Smooth muscle cell (in vitro differentiated cells): Measurements from ENCODE around the gene FAM209A. TPM values are rescaled to one million over a fixed set of nuclear protein-coding genes. Genes with fewer than 3 reads are reported as not detected.

Source experiments
- DNase-seq: peaks from one replicate; lab custom pipeline; 2025; ENCODE audit not compliant: unreplicated experiment; lab: John Stamatoyannopoulos, UW
- H2AFZ ChIP-seq: fragments of 200-600 bp; sonication (generic); 2 replicates; pipeline ENCODE4 v1.6.0; 2016; ENCODE audit warnings: antibody characterized with exemption, low read depth, mild to moderate bottlenecking
- H3F3A ChIP-seq: fragments of 200-600 bp; sonication (generic); 2 replicates; pipeline ENCODE4 v1.6.0; 2017; ENCODE audit warnings: antibody characterized with exemption, low read depth
- H3K27ac ChIP-seq: fragments of 200-600 bp; sonication (generic); 2 replicates; pipeline ENCODE4 v1.5.1; 2016; ENCODE audit warnings: low read depth, mild to moderate bottlenecking
- H3K27me3 ChIP-seq: fragments of 200-600 bp; sonication (generic); 2 replicates; pipeline ENCODE4 v1.6.1; 2016; ENCODE audit warnings: low read depth, mild to moderate bottlenecking
- H3K36me3 ChIP-seq: fragments of 200-600 bp; sonication (generic); 2 replicates; pipeline ENCODE4 v1.5.1; 2016; ENCODE audit warnings: low read depth
- H3K4me1 ChIP-seq: fragments of 200-600 bp; sonication (generic); 2 replicates; pipeline ENCODE4 v1.5.1; 2016; ENCODE audit warnings: low read depth
- H3K4me2 ChIP-seq: fragments of 200-600 bp; sonication (generic); 2 replicates; pipeline ENCODE4 v1.6.0; 2016; ENCODE audit warnings: mild to moderate bottlenecking
- H3K4me3 ChIP-seq: fragments of 200-600 bp; sonication (generic); 2 replicates; pipeline ENCODE4 v1.5.1; 2016; ENCODE audit warnings: mild to moderate bottlenecking
- H3K79me2 ChIP-seq: fragments of 200-600 bp; sonication (generic); 2 replicates; pipeline ENCODE4 v1.6.0; 2016; ENCODE audit warnings: low read depth, mild to moderate bottlenecking
- H3K9ac ChIP-seq: fragments of 200-600 bp; sonication (generic); 2 replicates; pipeline ENCODE4 v1.6.0; 2016; ENCODE audit warnings: low read depth
- H3K9me3 ChIP-seq: fragments of 200-600 bp; sonication (generic); replicated peaks from 2 replicates; pipeline ENCODE4 v1.5.1; 2016; ENCODE audit warnings: low read depth
- H4K20me1 ChIP-seq: fragments of 200-600 bp; sonication (generic); 2 replicates; pipeline ENCODE4 v1.6.0; 2016; ENCODE audit warnings: low read depth
- CTCF ChIP-seq: fragments of 200-600 bp; sonication (generic); IDR thresholded peaks from 2 replicates; pipeline ENCODE4 v1.5.1; 2017; ENCODE audit warnings: borderline replicate concordance, mild to moderate bottlenecking, antibody characterized with exemption; ENCODE audit not compliant: insufficient read depth, poor library complexity, severe bottlenecking
- WGBS: methylation state at CpG from one replicate; pipeline ENCODE4 v1.1.7; 2016; ENCODE audit warnings: low lambda C conversion rate; 5-methylcytosine and 5-hydroxymethylcytosine counted together
- polyA plus RNA-seq: library from polyadenylated mRNA; unstranded; fragments of >200 nt; fragmentation: Nextera tagmentation; extraction: Ambion mirVana; gene quantifications from 2 replicates; pipeline ENCODE4 v1.2.1, GENCODE V29; 2016
- total RNA-seq: library from RNA; depleted of rRNA; stranded (reverse); fragments of >200 nt; gene quantifications from 2 replicates; pipeline ENCODE4 v1.2.3, GENCODE V29; 2014

Gene FAM209A
- total and polyA plus RNA-seq, 2 experiments from 2014 or later = 0.35 TPM; not detected in 1

GRCh38 chr20:56517641-56518040 lies 6.9 kb upstream of the FAM209A start:
- Histone ChIP-seq H3F3A (no peaks in the 10 kb centered on the region), H3K4me1 (no peaks in the 10 kb centered on the region), H3K36me3 (peaks cover 10% of the 10 kb centered on the region), H3K9me3 (peaks cover 10% of the 10 kb centered on the region), H3K4me2 (no peak overlapping the region), H3K9ac (no peak overlapping the region), H2AFZ (no peak overlapping the region), H3K27me3 (no peaks in the 10 kb centered on the region), H3K4me3 (no peak overlapping the region), H4K20me1 (no peaks in the 10 kb centered on the region), H3K27ac (no peak overlapping the region), H3K79me2 (no peaks in the 10 kb centered on the region)
- 91% methylated on average over 8 of the region's 8 CpGs for WGBS
- no peak for DNase-seq
- no peak for TF ChIP-seq CTCF

GRCh38 chr20:56518126-56518525 lies 6.4 kb upstream of the FAM209A start:
- H3K4me3 ChIP-seq = no peak overlapping the region
- H3K79me2 ChIP-seq = no peaks in the 10 kb centered on the region
- no peaks in the 10 kb centered on the region for H3K27me3 ChIP-seq
- TF ChIP-seq CTCF = no peak
- H3K9me3 ChIP-seq = peaks cover 10% of the 10 kb centered on the region
- WGBS = 97% methylated on average over 14 of the region's 14 CpGs
- H3K9ac ChIP-seq = no peak overlapping the region
- H3F3A ChIP-seq = no peaks in the 10 kb centered on the region
- no peak overlapping the region for H3K27ac ChIP-seq
- no peak overlapping the region for H3K4me2 ChIP-seq
- peaks cover 10% of the 10 kb centered on the region for H3K36me3 ChIP-seq
- H3K4me1 ChIP-seq = no peaks in the 10 kb centered on the region
- DNase-seq = no peak
- no peak overlapping the region for H2AFZ ChIP-seq
- no peaks in the 10 kb centered on the region for H4K20me1 ChIP-seq

GRCh38 chr20:56518721-56519398 lies 5.7 kb upstream of the FAM209A start:
- 97% methylated on average over 10 of the region's 10 CpGs for WGBS
- no peaks in the 10 kb centered on the region for H3K27me3 ChIP-seq
- H3K9me3 ChIP-seq = peaks cover 10% of the 10 kb centered on the region

More at GRCh38 chr20:56518721-56519398, 5.7 kb upstream of the FAM209A start:
- Histone ChIP-seq H3K36me3 (peaks cover 10% of the 10 kb centered on the region), H2AFZ (no peak overlapping the region), H4K20me1 (no peaks in the 10 kb centered on the region), H3K27ac (no peak overlapping the region), H3K4me1 (no peaks in the 10 kb centered on the region), H3K4me3 (no peak overlapping the region), H3K4me2 (no peak overlapping the region), H3F3A (no peaks in the 10 kb centered on the region), H3K9ac (no peak overlapping the region), H3K79me2 (no peaks in the 10 kb centered on the region)
- no peak for TF ChIP-seq CTCF
- no peak for DNase-seq
